ENCODE results near the gene FAM241B.

Gene FAM241B

GRCh38 chr10:69636273-69636575, 6.2 kb downstream of the FAM241B start:
- no peak for DNase-seq (ENCODE audit: extremely low spot score)
- TF ChIP-seq, protein P1, sequence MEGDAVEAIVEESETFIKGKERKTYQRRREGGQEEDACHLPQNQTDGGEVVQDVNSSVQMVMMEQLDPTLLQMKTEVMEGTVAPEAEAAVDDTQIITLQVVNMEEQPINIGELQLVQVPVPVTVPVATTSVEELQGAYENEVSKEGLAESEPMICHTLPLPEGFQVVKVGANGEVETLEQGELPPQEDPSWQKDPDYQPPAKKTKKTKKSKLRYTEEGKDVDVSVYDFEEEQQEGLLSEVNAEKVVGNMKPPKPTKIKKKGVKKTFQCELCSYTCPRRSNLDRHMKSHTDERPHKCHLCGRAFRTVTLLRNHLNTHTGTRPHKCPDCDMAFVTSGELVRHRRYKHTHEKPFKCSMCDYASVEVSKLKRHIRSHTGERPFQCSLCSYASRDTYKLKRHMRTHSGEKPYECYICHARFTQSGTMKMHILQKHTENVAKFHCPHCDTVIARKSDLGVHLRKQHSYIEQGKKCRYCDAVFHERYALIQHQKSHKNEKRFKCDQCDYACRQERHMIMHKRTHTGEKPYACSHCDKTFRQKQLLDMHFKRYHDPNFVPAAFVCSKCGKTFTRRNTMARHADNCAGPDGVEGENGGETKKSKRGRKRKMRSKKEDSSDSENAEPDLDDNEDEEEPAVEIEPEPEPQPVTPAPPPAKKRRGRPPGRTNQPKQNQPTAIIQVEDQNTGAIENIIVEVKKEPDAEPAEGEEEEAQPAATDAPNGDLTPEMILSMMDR (IDR thresholded peaks at IDR 0.05; ENCODE audit: control extremely low read depth, extremely low read depth, low read depth, missing control alignments), result no peak
- ChIA-PET CTCF (interaction anchor here (0.9 to 5.6 kb wide), 6 partner anchors 8 to 121 kb away, joined by 3 to 108 read pairs (median 4); no protein-coding TSS in a partner anchor), POLR2A (no interaction called here)

- CTCF ChIA-PET, result interaction anchor here (0.8 to 5.6 kb wide), 12 partner anchors 9 to 321 kb away, joined by 3 to 108 read pairs (median 4); no protein-coding TSS in a partner anchor
- POLR2A ChIA-PET, result no interaction called here
- TF ChIP-seq, protein P1 (IDR thresholded peaks at IDR 0.05; ENCODE audit: control extremely low read depth, extremely low read depth, low read depth, missing control alignments), result peak; percentile 16
- DNase-seq (ENCODE audit: extremely low spot score), result no peak
Observed at GRCh38 chr10:69636626-69637605, 6.9 kb downstream of the FAM241B start.

DNA sequence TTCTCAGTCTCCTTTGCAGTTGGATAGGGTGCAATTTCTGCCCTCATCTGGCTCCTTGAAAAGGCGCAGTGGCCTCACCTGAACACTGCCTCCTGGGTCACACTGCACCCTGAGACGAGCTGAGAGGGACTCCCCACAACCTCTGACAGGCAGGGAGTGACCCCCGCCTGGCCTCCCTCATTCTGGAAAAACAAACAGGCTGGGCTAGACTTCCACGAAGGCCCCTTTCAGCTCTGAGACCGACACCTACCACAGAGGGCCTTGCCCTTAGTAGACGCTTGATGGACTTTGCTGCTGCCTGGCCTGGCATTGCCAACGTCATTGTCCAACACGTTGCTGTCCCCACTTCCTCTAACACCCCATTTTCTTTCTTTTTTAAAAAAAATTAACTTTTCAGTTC, 8.6 kb downstream of the FAM241B start:
- TF ChIP-seq, protein P1 (IDR thresholded peaks at IDR 0.05; ENCODE audit: control extremely low read depth, extremely low read depth, low read depth, missing control alignments), result no peak
- ChIA-PET CTCF (interaction anchor here (0.7 to 5.6 kb wide), 10 partner anchors 14 to 276 kb away, joined by 3 to 108 read pairs (median 3); no protein-coding TSS in a partner anchor), POLR2A (no interaction called here)
- DNase-seq (ENCODE audit: extremely low spot score), result no peak

DNA sequence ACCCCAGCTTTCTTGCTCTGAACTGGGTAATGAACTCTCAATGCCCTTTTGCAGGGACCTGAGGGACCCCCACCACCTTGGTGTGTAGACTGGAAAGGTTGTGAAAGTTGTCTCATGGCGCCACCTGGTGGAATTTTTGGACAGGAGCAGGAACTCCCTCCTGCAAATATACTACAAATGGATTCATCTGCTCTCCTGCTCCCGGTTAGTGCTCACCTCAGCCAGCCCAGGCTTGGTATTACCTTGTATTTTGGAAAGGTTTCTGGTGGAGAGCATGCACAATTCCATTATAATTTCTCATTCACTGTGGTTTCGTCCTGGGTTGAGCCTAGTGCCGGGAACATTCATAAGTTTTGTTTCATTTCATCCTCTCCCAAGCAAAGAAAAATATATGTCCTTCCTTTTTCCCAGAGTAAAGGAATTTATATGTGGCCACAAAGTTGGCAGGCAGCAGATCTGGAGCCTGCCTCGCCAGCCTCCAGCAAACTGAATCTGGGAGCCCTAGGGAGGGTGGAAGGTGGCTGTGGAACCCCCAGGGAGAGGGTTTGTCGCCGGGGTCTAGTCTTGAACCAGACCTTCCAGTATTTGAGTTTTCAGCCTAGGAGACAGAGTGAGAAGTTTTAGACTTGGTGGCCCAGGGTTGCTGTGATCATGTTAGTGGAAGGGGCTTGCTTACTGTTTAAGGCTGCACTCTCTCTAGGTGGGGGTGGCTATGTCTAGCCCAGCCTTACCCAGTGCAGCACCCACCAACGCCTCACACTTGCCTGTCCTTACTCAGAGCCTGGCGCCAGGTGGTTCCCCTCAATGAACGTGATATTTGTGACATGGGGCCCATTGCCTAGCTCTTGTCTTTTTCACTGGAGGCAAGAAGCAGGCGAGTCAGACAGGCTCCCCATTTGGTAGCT, 9.5 kb downstream of the FAM241B start:
- ChIA-PET POLR2A (no interaction called here), CTCF (interaction anchor here (0.7 to 6.0 kb wide), 15 partner anchors 11 to 273 kb away, joined by 3 to 108 read pairs (median 3); no protein-coding TSS in a partner anchor)
- peak; percentile 75 for DNase-seq (ENCODE audit: extremely low spot score)
- TF ChIP-seq, protein P1 (IDR thresholded peaks at IDR 0.05; ENCODE audit: control extremely low read depth, extremely low read depth, low read depth, missing control alignments), result peak; percentile 68

DNA sequence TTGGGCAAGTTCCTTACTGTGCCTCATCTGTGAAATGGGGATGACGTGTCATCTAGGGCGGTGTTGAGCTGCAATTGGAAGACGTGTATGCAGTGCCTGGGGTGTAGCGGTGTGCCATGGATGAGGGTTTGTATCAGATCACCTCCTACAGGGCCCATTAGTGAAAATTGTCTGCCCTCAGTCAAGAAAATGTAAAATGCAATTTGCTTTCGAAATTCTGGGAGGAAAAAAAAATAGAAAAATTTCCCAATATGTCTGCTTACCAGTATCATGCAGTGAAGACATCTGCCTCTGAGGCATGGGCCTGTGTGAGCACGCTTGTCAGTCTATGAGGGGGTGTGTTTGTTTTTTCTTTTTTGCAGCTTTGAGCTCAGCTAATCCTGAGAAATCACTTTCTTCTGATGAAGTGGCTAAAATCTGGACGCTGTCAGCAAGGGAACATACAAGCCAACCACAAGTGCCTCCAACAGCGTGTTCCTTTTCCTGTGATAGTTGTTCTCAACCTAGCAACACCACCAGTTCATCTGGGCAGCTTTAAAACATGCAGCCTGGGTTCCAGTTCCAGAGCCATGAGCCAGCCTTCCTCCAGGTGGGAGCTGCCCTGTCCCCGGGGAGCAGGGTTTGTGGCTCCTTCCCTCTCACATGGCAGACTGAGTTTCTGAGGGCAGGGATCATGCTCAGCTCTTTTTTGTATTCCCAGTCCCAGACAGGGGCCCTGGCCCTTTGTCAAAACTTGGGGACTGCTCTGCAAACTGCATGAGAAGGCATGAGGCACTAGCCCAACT, 10.3 kb downstream of the FAM241B start:
- POLR2A ChIA-PET, result no interaction called here
- DNase-seq (ENCODE audit: extremely low spot score), result no peak
- CTCF ChIA-PET, result interaction anchor here (0.7 to 6.0 kb wide), 9 partner anchors 10 to 126 kb away, joined by 3 to 73 read pairs (median 3); no protein-coding TSS in a partner anchor
- TF ChIP-seq, protein P1 (IDR thresholded peaks at IDR 0.05; ENCODE audit: control extremely low read depth, extremely low read depth, low read depth, missing control alignments), result no peak
